Glutamatergic neuron (in vitro differentiated cells): Measurements from ENCODE around the gene FAM20C. TPM values are rescaled to one million over a fixed set of nuclear protein-coding genes. Genes with fewer than 3 reads are reported as not detected.
"Not testable (repeated sequence)": the region's sequence is repeated elsewhere in the genome, so short reads cannot be mapped to it uniquely, and the experiment has no call there.

Experiments used
- DNase-seq: peaks from one replicate; pipeline ENCODE4 v3.0.0; 2022
- H3K27ac Mint-ChIP-seq: one replicate; pipeline ENCODE4 v1.8.0; 2020; ENCODE audit warnings: mild to moderate bottlenecking, mixed read lengths, inconsistent platforms; ENCODE audit not compliant: unreplicated experiment
- H3K27me3 Mint-ChIP-seq: one replicate; pipeline ENCODE4 v1.8.0; 2020; ENCODE audit warnings: mild to moderate bottlenecking, moderate library complexity, mixed read lengths, inconsistent platforms; ENCODE audit not compliant: unreplicated experiment
- H3K36me3 Mint-ChIP-seq: one replicate; pipeline ENCODE4 v1.8.0; 2020; ENCODE audit warnings: mild to moderate bottlenecking, mixed read lengths, inconsistent platforms; ENCODE audit not compliant: unreplicated experiment
- H3K4me1 Mint-ChIP-seq: one replicate; pipeline ENCODE4 v1.8.0; 2020; ENCODE audit warnings: mild to moderate bottlenecking, low read depth, mixed read lengths, inconsistent platforms; ENCODE audit not compliant: unreplicated experiment
- H3K4me3 Mint-ChIP-seq: one replicate; pipeline ENCODE4 v1.8.0; 2020; ENCODE audit warnings: mild to moderate bottlenecking, mixed read lengths, inconsistent platforms; ENCODE audit not compliant: unreplicated experiment
- H3K9me3 Mint-ChIP-seq: one replicate; pipeline ENCODE4 v1.8.0; 2020; ENCODE audit warnings: mild to moderate bottlenecking, moderate library complexity, mixed read lengths, inconsistent platforms; ENCODE audit not compliant: unreplicated experiment
- total RNA-seq: library from RNA; stranded (reverse); fragmentation: NEBNext Ultra II Directional; extraction: Animal tissue kit (Norgen Biotek cat#: 25700); gene quantifications from one replicate; pipeline ENCODE4 v1.2.1, GENCODE V29; 2021; ENCODE audit not compliant: unreplicated experiment
- TF ChIP-seq, protein P1 (sequence below): fragments of 200-600 bp; sonication (generic); IDR thresholded peaks from one replicate; pipeline ENCODE4 v1.5.0; 2021; ENCODE audit not compliant: partially characterized antibody, unreplicated experiment

Gene FAM20C
- total RNA-seq, 1 donor from 2014 or later: 199 TPM

DNA sequence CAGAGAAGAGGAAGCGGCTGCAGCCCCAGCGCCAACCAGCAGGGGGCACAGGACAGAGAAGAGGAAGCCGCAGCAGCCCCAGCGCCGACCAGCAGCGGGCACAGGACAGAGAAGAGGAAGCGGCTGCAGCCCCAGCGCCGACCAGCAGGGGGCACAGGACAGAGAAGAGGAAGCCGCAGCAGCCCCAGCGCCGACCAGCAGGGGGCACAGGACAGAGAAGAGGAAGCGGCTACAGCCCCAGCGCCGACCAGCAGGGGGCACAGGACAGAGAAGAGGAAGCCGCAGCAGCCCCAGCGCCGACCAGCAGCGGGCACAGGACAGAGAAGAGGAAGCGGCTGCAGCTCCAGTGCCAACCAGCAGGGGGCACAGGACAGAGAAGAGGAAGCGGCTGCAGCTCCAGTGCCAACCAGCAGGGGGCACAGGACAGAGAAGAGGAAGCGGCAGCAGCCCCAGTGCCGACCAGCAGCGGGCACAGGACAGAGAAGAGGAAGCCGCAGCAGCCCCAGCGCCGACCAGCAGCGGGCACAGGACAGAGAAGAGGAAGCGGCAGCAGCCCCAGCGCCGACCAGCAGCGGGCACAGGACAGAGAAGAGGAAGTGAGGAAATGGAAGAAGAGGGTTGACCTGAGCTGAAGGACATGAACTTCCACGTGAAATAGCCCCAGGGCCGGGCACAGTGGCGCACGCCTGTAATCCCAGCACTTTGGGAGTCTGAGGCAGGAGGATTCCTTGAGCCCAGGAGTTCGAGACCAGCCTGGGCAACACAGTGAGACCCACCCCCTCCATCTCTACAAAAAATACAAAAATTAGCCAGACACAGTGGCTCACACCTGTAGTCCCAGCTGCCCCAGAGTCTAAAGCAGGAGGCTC is 71.3 kb downstream of the FAM20C start:
- Mint-ChIP-seq H3K36me3 (peaks cover 41% of the 10 kb centered on the region), H3K27me3 (peaks cover 47% of the 10 kb centered on the region), H3K9me3 (peaks cover 54% of the 10 kb centered on the region)
- H3K4me3 Mint-ChIP-seq, H3K4me1 Mint-ChIP-seq, H3K27ac Mint-ChIP-seq: not testable (repeated sequence)
- TF ChIP-seq, protein P1, sequence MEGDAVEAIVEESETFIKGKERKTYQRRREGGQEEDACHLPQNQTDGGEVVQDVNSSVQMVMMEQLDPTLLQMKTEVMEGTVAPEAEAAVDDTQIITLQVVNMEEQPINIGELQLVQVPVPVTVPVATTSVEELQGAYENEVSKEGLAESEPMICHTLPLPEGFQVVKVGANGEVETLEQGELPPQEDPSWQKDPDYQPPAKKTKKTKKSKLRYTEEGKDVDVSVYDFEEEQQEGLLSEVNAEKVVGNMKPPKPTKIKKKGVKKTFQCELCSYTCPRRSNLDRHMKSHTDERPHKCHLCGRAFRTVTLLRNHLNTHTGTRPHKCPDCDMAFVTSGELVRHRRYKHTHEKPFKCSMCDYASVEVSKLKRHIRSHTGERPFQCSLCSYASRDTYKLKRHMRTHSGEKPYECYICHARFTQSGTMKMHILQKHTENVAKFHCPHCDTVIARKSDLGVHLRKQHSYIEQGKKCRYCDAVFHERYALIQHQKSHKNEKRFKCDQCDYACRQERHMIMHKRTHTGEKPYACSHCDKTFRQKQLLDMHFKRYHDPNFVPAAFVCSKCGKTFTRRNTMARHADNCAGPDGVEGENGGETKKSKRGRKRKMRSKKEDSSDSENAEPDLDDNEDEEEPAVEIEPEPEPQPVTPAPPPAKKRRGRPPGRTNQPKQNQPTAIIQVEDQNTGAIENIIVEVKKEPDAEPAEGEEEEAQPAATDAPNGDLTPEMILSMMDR: peak; percentile 69
- DNase-seq: peak; percentile 8

DNA sequence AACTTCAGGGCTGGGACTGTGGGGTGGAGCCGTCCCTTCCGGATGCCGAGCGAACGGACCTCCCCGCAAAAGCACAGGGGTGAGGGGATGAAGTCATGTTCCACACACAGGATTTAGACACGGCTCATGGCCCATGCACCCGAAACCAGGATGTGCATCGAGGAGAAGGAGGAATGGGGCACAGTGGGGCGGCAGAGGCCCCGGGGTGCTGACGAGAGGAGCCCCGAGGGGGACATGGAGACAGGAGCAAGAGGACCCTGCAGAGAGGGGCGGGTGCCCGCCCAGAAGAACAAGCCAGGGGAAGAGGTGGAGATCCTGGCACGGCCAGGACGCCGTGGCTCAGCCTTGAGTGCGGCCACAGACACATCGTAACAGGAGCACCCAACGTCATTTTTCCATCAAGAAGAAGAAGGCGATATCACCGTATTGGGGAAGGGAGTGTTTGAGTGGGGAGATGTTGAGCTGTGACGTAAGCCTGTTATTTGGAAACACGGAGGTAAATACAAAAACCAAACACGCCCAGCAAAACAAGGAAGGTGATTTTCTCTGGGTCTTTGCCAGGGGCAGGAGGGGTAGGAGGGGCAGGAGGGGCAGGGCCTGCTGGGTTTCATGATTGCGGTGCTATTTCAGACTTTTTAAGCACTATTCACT is 72.3 kb downstream of the FAM20C start:
- TF ChIP-seq, protein P1: no peak
- Mint-ChIP-seq H3K4me1 (peaks cover 2% of the 10 kb centered on the region), H3K27ac (no peak overlapping the region), H3K36me3 (peaks cover 37% of the 10 kb centered on the region), H3K27me3 (peaks cover 44% of the 10 kb centered on the region), H3K9me3 (peaks cover 52% of the 10 kb centered on the region), H3K4me3 (no peak overlapping the region)
- peak; percentile 12 for DNase-seq

DNA sequence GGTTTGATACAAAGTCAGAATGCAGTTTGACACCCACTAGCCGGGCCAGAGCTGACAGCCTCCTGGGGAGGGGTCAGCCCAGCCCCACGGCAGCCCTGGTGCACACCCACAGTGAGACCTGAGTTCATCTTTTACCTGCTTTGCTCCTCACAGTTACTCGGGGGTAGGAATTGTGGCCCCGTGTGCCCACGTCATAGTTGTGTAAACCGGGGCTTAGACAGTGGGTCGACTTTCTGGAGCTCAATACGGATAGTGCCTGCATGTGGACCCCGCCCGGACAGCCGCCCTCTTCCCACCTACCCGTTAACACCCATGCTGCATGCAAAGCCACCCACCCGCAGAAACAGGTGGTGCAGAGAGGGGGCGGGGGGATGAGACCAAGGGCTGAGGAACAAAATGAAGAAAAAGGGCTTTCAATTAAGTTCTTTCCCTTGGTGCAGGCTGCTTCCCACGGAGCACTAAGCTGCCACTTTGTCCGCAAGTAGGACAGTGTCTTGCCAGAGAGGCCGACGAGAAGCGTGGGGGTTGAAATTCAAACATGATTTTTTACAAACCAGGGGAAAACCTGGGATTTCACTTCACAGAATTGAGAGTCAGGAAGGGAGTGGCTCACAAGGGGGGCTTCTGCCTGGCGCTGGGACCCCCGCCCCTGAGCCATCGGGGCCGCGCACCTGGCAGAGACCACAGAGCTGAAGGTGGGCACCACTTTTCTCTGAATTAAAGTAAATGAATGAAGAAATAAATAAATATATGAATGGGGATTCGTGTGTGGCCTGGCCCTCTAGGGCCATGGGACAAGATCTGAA is 73.0 kb downstream of the FAM20C start:
- H3K4me1 Mint-ChIP-seq: peaks cover 2% of the 10 kb centered on the region
- H3K9me3 Mint-ChIP-seq: peaks cover 52% of the 10 kb centered on the region
- H3K27me3 Mint-ChIP-seq: peaks cover 43% of the 10 kb centered on the region
- H3K4me3 Mint-ChIP-seq: no peak overlapping the region
- H3K27ac Mint-ChIP-seq: no peak overlapping the region
- peak; percentile 20 for DNase-seq
- TF ChIP-seq, protein P1: no peak
- H3K36me3 Mint-ChIP-seq: peaks cover 32% of the 10 kb centered on the region

DNA sequence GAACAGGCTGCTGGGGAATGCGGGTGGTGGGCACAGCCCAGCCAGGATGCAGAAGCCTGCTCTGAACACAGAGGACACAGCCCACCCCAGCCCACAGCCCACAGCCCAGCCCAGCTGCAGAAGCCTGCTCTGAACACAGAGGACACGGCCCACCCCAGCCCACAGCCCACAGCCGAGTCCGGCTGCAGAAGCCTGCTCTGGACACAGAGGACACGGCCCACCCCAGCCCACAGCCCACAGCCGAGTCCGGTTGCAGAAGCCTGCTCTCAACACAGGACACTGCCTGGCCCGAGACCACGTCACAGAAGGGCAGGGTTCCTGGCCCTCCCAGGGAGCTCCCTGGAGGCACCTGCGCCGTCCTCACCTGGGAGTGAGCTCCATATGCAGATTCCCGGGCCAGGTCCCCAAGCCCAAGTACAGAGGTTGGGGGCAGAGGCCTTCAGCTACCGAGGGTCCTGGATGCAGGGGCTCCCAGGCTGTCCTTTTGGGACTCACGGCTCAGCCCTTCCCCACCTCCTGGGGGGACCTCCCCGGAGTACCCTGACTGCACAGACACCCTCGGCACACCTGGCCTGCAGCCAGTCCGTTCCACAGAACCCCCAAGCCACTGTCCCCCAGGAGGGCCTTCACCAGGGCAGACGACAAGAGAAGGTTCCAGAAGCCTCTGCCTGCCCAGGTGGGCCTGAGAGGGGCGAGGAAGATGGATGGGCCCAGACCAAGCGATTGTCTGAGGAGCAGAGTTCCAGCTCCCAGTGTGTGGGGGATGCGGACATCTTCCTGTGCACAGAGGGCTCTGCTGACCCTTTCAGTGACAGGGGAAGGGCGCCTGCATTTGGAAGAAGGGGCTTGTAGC is 73.9 kb downstream of the FAM20C start:
- TF ChIP-seq, protein P1: no peak
- no peak overlapping the region for H3K4me3 Mint-ChIP-seq
- peaks cover 2% of the 10 kb centered on the region for H3K4me1 Mint-ChIP-seq
- H3K36me3 Mint-ChIP-seq: peaks cover 30% of the 10 kb centered on the region
- peaks cover 52% of the 10 kb centered on the region for H3K9me3 Mint-ChIP-seq
- H3K27me3 Mint-ChIP-seq: peaks cover 40% of the 10 kb centered on the region
- H3K27ac Mint-ChIP-seq: no peak overlapping the region
- peak; percentile 18 for DNase-seq
